Fibroblast of upper back skin (primary cell): ENCODE results near the gene G2E3.
A peak's percentile ranks its signal among the peaks of the same experiment; 100 is the strongest.
"Not testable (repeated sequence)": the region's sequence is repeated elsewhere in the genome, so short reads cannot be mapped to it uniquely, and the experiment has no call there.

Source experiments
- DNase-seq: peaks from one replicate; pipeline ENCODE4 v3.0.0-alpha.2; 2013

G2E3 gene

DNA sequence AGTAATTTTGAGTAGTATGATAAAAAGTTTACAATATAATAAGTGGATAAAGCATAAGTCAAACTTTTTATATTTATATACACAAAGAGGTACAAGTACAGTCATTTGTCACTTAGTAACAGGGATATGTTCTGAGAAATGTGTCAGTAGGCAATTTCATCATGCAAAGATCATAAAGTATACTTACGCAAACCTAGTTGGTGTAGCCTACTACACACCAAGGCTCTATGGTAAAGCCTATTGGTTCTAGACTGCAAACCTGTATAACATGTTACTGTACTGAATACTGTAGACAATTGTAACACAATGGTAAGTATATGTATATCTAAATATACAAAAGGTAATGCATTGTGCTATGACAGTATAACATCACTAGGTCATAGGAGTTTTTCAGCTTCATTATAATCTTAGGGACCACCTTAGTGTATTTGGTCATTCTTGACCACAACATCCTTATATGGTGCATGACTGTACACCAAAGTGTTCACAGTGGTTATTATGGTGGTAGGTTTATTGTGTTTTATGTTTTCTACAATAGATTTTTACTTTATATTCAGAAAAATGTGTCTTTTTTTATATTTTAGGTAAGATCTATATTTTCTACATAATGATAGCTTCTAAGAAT, 48.3 kb downstream of the G2E3 start:
- peak; percentile 37 for DNase-seq

DNA sequence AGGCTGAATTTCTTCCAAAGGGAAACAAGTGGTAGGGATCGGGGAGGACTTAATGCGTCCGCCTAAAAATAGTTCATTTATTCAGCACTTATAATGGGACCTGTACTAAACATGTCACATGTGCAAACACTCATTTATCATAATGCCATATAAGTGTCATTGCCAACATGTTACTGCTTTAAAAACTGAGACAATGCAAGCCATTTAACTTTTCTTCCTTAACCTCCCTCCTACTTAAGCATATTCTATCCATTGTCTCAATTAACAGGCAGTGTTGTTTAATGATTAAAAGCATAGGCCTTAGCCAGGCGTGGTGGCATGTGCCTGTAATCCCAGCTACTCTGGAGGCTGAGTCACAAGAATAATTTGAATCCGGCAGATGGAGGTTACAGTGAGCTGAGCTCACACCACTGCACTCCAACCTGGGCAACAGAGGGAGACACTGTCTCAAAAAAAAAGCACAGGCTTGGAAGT, 49.6 kb downstream of the G2E3 start:
- peak; percentile 56 for DNase-seq

DNA sequence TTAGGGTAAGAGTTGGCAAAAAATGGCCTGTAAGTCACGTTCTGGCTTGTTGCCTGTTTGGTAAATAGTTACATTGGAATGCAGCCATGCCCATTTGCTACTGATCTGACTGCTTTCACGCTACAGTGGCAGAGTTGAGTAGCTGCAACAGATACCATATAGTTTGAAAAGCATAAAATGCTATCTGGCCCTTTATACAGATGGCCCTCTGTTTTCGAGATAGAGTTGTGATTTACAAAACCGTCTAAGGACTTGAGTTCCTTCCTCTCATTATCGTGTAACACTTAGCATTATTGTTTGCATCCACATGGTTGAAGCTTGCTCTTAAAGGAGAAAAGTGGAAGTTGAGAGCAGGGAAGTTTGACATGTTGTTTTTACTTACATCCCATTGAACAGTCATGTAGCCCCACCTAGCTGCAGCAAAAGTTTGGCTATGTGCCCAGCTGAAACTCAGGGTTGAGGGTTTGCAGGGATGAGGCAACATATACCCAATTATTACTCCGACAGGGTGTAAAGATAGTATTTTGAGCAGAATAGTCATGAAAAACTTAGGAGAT, 51.9 kb downstream of the G2E3 start:
- peak; percentile 78 for DNase-seq

DNA sequence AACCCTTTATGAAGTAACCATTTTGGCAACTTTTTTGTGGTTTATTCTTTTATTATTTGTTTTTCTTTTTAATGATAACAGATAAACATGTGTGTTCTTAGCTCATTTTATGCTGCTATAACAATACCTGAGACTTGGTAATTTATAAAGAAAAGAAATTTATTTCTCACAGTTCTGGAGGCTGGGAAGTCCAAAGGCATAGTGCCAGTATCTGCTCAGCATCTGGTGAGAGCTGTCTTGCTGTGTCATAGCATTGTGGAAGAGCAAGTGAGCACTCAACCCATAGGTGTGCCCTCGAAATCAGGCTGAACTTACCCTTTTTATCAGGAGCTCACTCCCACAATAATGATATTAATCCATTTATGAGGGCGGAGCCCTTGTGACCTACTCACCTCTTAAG, 55.2 kb downstream of the G2E3 start:
- DNase-seq, result no peak

DNA sequence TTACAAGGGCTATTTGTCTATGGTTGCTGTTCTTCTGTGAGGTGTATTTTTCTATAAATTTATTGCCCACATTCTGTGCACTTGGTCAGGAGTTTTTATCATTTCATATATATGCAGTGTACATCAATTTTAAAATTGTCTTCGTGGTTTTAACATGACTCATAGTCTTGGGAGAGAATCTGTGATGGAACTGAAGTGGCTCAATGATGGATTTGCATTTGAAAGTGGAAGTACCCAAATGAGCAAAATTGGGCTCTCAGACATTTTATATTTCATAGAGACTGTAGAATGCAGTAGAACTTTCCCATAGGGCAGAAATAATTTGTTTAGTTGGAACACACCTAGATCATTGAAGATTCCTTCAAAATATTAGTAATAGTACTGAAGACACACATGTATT, 61.2 kb downstream of the G2E3 start:
- DNase-seq, result peak; percentile 75

DNA sequence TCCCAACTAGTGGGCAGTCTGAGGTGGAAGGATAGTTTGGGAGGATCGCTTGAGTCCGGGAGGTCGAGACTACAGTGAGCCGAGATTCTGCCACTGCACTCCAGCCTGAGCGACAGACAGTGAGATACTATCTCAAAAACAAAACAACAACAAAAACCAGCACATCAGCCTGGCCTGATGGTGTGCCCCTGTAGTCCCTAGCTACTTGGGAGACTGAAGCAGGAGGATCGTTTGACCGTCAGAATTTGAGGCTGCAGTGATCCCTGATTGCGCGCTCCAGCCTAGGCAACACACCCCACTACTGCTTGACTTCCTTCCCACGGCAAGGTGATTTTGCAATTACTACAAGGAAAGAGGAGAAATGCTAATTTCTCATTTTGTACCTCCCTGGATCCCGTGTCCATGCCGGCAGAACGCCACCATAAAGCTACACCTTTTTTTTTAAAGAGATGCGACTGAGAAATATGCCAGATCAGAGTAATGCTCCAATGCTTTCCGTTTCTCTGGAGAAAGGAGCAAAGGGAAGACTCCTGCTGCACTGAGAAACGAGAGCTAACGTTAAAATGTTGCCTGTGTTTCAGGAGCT, 62.5 kb downstream of the G2E3 start:
- DNase-seq, result no peak

DNA sequence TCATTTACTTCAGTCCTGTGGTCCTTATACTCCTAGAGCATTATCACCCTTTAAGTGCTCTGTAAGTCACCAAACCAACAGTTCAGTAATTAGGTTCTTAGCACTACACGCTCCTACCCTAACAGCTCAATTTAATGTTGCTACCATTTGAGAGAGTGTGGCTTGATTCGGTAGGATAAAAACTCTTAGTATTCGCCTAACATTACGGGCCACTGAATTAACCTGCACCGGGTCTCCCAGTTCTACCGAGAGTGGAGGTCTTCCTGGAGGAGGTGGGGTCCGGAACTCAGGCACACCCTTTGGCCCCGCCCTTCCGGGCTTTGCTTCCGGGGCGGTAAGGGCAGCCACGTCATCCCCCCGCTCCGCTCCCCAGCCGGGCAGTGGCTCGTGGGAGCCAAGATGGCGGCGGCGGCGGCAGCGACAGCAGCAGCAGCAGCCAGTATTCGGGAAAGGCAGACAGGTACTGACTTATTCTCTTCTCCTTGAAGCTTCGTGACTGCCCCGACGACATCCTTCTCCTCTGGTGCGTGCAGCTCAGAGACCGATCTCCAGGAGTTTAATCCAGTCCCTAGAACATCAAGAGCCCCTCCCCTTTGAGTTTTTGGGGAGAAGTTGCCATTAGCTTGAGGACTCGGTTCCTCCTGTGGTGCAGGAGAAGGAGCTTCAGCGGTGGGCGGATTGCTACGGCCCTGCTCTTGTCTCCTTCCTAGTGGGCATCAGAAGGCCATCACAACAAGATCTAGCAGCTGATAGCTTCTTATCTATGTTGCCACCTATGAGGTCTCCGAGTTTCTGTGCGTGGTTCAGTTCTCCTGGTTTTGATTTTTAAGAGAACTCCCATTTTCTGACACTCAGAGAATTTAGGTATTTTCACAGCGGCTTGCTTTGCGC, 63.2 kb downstream of the G2E3 start, which contains the start of gene SCFD1:
Gene SCFD1 (plus strand): TSS at position 380 of the 891 bp plus-strand sequence. CDS start 20 bp downstream, at position 400.
- DNase-seq, result peak; percentile 89

DNA sequence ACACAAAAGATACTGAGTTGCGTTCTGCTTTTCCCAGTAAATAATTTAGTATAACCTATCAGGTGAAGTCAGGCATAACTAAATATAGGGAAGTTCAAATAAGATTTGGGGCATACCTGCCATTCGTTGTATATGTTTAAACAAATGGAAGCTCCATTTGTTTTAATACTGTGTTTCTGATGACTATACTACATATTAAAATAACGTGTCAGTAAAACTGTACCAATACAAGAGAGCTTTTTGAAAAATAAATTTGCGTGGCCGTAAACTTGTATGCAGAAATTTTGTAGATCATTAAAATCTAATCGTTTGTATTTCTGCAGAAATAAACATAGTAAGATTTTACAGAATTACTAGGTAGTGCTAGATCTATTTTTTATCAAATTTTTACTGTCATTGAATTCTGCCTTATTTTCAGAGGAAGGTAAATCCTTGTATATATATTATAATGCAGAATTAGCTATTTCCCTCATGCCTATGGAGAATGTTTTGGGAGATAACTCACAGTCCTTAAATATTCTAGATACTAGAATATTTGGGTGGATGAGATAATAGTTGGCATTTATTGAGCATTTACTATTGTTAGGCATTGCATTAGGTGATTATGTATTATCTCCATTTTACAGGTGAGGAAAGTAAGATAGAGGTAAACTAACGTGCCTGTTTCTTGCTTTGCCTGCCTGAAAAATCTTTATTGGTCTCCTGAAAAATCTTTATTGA, 64.6 kb downstream of the G2E3 start:
- DNase-seq, result no peak

DNA sequence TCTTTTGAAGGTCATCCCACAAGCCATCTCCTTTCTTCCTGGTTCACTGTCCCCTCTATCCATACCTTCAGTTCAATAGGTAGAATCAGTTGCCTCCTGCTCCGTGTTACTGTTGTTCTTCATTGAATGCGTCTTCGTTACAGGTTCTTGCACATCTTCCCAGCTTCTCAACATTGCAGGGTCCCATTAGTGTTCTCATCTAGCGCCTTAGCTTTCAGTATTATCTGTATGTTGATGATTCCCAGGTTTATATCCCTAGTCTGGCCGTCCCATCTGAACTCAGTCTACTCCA, 65.1 kb downstream of the G2E3 start:
- no peak for DNase-seq

DNA sequence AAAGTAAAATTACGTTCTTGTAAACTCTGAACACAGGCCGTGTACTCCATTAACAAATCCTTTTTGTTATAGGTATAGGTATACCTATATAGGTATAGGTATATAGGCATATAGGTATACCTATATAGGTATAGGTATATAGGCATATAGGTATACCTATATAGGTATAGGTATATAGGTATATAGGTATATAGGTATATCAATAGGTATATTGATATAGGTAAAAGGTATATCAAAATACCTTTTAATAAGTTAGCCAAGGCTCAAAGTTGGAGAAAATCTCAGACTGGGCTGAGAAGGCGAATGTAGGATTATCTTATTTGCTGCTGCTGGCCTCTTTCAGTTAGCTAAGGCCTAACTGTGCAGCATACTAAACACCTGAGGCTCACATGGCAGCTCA, 66.6 kb downstream of the G2E3 start:
- no peak for DNase-seq

DNA sequence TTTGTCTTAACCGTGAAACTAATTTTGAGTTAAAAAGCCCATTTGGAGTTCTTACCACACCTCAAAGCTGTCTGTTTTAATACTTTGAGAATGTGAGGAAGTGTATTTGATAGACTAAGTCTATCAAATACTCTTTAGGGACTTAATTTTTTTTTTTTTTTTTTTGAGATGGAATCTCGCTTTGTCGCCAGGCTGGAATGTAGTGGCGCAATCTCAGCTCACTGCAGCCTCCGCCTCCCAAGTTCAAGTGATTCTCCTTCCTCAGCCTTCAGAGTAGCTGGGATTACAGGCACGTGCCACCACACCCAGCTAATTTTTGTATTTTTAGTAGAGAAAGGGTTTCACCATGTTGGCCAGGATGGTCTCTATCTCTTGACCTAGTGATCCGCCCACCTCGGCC, 70.5 kb downstream of the G2E3 start:
- peak; percentile 52 for DNase-seq

DNA sequence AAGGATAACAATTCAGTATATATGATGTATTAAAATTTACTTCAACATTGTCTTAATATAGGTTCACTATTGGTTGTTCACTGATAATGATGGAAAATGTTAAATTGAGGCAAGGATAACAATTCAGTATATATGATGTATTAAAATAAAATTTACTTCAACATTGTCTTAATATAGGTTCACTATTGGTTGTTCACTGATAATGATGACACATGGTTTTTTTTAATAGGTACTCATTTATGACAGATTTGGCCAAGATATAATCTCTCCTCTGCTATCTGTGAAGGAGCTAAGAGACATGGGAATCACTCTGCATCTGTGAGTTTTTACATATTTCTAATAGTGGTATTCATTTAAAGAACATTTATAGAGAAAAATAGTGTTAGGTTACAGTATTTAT, 71.3 kb downstream of the G2E3 start:
- DNase-seq, result no peak

DNA sequence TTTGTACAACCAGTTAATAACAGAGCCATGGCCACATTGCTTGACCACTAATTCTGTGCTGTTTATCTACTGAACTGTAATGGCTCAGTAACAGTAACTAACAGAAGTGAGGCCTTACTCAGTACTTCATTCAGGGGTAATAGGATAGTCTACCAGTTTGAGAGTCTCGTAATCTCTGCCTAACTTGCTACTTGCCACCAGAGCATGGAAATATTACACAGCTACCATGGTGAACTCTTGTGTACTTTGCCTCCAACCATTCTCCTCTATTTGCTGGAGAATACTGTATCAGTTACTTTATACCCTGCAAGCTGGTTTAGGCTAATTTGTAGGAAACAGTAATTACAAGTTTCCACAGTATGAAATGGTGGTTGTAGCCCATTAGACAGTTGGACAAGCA, 73.8 kb downstream of the G2E3 start:
- no peak for DNase-seq

DNA sequence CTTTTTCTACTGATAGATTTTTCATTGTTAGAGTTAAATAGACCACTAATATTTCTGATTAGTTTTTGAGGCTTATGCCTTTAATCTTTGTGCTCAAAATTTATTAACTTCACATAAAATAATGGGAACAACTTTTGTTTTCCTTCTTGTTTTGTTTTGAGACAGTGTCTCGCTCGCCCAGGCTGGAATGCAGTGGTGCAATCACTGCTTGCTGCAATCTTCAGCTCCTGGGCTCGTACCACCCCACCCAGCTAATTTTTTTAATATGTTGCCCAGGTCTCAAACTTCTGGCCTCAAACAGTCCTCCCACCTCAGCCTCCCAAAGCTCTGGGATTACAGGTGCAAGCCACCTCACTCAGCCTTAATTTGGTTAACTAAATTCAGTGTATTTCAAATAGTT, 80.0 kb downstream of the G2E3 start:
- DNase-seq, result no peak

DNA sequence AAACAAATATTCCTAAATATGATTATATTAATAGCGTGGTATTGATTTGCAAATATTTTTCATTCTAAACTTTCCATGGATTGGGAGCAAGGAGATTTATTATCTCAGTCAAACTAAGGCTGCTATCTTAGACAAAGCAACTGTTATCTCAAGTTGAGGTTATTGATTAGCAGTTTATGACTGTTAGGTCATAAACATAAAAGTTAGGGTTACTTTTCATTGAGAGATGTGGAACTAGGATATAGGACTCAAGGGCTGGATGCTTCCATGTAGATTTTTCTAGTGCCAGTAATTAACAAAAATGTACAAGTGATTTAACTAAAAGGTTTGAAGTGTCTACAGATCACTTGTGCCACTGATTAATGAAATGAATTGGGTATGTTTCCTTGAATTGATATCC, 82.2 kb downstream of the G2E3 start:
- DNase-seq, result no peak

DNA sequence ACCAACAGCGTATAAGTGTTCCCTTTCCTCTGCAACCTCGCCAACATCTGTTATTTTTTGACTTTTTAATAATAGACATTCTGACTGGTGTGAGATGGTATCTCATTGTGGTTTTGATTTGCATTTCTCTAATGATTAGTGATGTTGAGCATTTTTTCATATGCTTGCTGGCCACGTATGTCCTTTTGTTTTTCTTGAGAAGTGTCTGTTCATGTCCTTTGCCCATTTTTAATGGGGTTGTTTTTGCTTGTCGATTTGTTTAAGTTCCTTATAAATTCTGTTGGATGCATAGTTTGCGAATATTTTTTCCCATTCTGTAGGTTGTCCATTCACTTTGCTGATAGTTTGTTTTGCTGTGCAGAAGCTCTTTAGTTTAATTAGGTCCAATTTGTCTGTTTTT, 85.5 kb downstream of the G2E3 start:
- DNase-seq, result not testable (repeated sequence)

DNA sequence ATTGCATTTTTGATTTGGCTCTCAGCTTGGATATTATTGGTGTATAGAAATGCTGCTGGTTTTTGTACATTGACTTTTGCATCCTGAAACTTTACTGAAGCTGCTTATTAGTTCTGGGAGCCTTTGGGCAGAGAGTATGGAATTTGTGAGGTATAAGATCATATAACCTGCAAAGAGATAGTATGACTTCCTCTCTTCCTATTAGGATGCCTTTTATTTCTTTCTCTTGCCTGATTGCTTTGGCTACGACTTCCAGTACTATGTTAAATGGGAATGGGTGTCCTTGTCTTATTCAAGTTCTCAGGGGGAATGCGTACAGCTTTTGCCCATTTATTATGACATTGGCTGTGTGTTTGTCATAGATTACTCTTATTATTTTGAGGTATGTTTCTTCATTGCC, 86.6 kb downstream of the G2E3 start:
- DNase-seq, result no peak

DNA sequence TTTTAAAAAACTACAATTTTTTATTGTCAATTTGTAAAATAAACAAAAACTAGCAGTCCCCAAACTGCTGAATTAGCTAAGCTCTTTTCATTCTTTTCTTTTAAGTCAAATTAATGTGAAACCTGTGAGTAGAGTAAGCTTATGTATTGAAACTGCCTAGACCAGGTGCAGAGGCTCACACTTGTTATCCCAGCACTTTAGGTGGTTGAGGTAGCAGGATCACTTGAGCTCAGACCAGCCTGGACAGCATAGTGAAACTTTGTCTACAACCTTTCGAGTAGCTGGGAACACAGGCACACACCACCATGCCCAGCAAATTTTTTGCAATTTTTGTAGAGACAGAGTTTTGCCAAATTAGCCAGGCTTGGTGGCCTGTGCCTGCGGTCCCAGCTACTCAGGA, 89.5 kb downstream of the G2E3 start:
- no peak for DNase-seq

DNA sequence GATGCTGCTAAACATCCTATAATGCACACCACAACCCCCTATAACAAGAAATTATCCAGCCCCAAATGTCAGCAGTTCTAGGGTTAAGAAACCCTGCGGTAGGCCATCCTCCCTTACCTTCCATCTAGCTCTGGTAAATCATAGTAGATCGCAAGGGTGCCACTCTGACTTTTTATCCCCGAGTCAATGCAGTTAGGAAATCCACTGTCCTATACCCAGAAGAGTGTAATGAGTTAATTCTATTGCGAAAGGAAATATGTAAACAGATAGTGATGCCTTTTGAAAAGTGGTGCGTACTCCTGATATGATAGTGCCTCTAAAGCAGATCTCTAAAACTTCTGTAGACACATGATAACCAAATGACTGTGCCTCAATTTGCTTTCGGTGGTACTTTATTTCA, 93.0 kb downstream of the G2E3 start:
- DNase-seq, result no peak

DNA sequence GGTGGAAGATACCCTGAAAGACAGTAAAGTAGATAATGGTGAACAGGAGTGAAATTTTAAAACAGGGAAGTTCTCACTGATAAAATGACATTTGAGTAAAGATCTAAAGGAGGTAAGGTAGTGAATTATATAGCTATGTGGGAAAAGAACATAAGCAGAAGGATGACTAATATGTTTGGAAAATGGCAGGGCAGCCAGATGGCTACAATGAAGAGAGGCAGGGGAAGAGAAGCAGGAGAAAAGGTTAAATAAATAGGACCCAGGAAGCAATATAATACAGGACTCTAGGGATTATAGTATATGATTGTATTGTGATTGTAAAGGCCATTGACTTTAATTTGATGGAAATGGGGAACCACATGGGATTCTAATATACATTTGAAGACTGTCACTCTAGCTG, 96.2 kb downstream of the G2E3 start:
- DNase-seq, result no peak

DNA sequence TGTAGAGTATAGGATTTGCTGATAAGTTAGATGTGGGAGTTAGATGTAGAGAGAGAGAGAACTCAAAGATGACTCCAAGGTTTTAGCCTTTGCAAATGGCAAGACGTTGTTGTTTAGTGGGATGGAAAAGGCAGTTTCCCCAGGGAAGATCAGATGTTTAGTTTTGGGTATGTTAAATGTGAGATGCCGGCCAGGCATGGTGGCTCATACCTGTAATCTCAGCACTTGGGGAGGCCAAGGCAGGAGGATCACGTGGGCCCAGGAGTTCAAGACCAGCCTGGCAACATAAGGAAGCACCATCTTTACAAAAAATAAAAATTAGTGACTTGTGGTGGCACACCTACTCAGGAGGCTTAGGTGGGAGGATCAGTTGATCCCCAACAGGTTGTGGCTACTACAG, 96.7 kb downstream of the G2E3 start:
- DNase-seq, result no peak

DNA sequence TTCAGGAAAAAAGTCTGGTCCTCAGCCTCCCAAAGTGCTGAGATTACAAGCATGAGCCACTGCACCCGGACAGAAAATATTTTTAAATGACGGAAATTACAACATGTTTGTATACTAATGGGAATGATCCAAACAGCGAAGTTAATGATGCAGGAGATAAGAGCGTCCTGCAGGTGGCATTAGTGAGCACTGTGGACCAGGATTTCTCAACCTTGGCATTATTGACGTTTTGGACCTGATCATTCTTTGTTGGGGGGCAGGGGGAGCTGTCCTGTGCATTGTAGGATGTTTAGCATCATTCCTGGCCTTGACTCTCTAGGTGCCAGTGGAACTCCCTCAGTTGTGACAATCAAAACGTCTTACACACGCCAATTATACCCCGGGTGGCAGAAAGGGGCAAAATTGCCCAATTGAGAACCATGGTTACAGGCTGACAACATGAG, 97.3 kb downstream of the G2E3 start:
- DNase-seq, result peak; percentile 16

DNA sequence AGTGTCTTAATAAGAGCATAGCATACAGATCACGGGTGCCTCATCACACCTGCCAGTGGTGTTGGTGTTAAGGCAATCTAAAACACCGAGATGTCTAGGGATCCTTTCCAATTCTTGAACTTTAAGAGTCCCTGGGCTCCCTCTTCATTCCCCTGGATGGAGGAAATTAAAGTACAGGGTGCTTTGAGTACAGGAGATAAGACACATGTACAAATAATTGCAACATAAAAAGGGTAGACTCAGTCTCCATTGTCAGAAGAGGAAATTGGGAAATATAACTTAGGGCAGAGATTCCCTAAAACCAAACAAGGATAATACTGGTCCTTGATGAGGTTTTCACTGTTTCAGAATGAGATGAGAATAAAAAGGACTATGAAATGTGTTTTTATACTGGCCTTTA, 98.1 kb downstream of the G2E3 start:
- DNase-seq, result no peak
